Stimulated activated CD8-positive, alpha-beta memory T cell treated with anti-CD3 and anti-CD28 coated beads, Interleukin-15, amount 100 ng/mL, for 48 hours (primary cell): Measurements from ENCODE around the gene MOCS2.

Source experiments
- DNase-seq, 2 donors: peaks; one replicate each; pipeline ENCODE4 v3.0.0-alpha.2; 2020; ENCODE audit warnings: low read depth in 2 of 2

Gene MOCS2

DNA sequence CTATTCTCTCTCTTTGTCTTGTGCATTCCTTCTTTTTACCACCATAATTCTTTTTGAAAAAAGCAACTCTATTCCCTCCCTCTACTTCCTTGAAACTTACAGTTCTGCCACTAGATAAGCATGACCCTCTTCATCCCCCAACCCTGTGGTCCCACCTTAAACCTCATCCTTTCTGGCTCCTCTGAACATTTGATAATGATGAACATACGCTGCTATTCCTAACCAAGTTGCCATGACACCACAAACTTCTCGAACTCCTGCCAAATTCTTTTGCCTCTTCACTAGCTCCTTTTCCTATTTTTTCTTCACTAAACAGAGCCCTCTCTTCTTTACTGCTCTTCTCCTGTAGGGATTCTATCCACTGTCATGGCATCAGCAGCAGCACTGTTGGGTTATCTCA, 57.1 kb downstream of the MOCS2 start:
- no peak for DNase-seq

DNA sequence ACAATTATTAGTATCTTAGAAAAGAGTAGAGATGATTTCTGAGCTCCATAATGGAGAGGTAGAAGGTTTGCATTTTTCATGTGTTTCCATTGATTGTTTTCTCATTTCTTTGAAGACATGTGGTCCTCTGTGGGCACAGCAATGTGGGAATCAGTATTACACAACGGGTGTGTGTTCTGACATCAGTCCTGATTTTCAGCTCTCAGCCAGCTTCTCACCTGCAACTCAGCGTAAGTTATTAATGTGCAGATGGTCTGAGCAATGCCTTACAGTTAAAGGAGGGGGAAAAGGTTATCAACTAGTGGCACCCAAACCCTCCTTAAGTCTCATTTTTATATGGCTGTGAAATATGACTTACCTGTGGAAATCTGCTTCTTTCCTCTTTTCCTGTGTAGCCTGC, 61.3 kb downstream of the MOCS2 start:
- DNase-seq = no peak
